ENCODE results near the gene URI1. TPM values are rescaled to one million over a fixed set of nuclear protein-coding genes. Genes with fewer than 3 reads are reported as not detected.
"Not testable (repeated sequence)": the region's sequence is repeated elsewhere in the genome, so short reads cannot be mapped to it uniquely, and the experiment has no call there.

URI1 gene
- total RNA-seq, 1 donor from 2014 or later = 57.5 TPM

DNA sequence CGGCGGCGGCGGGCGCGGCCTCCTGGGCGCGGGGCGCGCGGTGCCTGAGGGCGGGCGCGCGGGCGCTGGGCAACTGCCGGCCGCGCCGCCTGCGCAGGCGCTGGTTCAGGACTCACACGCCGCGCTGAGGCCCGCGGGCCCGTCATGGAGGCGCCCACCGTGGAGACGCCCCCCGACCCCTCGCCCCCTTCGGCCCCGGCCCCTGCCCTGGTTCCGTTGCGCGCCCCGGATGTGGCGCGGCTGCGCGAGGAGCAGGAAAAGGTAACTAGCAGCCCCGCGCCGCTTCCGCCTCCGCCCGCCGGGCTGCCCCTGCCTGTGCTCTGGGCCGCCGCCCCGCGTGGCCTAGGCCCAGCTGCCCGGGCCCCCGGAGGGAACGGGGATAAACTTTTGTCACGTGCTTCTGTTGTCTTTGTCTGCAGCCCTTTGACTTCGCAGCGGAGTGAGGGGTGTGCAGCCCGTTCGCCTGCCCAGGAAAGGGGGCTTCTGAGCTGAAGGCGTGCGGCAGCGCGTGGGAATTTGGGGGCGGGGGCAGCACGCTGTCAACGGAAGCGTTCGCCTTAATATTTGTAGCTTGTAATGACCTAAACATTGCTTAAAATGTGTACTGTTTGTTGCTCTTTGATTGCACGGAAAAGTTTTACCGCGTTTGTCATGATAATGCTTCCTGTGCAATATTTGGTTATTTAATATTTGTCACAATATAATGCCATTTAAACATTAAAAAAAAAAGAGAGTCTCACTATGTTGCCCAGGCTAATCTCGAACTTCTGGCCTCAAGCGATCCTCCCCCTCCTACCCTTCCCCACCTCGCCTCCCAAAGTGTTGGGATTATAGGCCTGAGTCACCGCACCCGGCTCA is 594 bp downstream of the URI1 start:
- no peak for DNase-seq

DNA sequence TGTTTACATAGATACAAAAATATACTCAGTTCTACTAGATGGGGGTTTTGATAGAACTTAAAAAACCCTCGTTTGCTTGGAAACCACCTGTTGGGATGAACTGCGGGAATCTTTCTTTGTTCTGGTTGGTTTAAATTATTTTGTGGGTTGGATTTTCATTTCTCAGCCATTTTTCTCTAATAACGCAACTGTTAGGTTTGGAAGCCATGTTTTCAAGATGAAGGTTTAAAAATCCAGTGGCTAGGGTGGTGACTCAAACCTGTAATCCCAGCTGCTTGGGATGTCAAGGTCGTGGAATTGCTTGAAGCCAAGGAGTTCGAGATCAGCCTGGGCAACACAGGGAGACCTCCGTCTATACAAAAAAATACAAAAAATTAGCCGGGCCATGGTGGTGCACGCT is 1.6 kb downstream of the URI1 start:
- no peak for DNase-seq

GRCh38 chr19:29944390-29945012 is 2.5 kb downstream of the URI1 start:
- DNase-seq = no peak

GRCh38 chr19:29945017-29945416 is 3.0 kb downstream of the URI1 start:
- DNase-seq = no peak

GRCh38 chr19:29945433-29945832 is 3.4 kb downstream of the URI1 start:
- no peak for DNase-seq

- no peak for DNase-seq
Measured at GRCh38 chr19:29946645-29947044, 4.6 kb downstream of the URI1 start.

DNA sequence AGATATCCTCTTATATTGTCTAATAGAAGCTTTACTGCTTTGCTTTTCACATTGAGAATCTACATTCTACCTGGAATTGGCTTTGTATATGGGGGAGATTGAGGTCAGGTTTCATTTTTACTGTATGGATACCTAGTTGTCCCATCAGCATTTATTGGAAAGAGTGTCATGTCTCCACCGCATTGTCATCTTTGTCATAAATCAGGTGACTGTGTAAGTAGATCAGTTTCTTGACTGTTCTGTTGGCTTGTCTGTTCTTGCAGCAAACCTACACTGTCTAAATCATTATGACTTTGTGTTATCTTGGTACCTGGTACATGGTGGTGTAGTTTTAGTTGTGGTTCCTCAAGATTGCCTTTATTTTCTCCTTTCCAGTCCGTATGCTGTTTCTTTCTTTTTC is 5.8 kb downstream of the URI1 start:
- DNase-seq = no peak

- not testable (repeated sequence) for DNase-seq
Measured at GRCh38 chr19:29948759-29949470, 6.9 kb downstream of the URI1 start.

GRCh38 chr19:29952177-29952576 is 10.1 kb downstream of the URI1 start:
- no peak for DNase-seq

GRCh38 chr19:29952646-29953045 is 10.6 kb downstream of the URI1 start:
- DNase-seq = no peak

DNA sequence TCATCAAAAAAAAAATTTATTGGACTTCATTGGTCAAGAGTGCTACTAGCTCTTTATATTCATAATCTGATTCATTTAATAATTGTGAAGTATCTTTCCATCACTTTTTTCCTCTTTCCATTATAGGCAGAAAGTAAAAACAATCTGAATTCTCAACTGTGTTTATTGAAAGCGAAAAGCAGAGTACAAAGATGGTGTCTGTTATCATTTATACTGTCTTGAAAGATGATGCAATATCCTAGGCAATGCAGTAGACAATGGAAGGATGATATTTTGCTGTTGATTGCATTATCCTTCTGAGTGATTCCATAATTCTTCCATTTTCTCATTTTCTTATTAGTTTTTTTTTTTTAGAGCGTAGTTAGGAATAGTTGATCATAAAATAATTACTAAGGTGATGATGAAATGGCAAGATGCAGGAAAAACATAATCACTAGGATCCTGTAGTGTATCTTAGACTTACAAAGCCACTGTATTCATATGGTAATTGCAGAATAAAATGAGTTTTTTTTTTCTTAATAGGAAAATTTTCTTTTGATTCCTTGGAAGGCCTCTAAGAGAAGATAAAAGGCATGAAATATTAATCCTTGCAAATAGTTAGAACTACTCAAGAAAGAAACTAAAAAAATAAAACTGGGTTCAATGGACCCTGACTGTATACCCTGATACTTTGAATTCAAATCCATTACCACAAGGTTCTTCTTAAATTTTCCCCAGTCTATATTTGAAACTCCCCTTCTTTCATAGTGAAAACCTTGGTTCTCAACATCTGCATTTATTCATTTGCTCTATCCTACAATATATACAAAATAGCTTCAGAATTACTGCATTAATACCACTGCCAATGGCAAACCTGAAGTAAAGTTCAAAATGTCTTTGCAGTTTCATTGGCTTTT is 11.6 kb downstream of the URI1 start:
- DNase-seq = no peak

DNA sequence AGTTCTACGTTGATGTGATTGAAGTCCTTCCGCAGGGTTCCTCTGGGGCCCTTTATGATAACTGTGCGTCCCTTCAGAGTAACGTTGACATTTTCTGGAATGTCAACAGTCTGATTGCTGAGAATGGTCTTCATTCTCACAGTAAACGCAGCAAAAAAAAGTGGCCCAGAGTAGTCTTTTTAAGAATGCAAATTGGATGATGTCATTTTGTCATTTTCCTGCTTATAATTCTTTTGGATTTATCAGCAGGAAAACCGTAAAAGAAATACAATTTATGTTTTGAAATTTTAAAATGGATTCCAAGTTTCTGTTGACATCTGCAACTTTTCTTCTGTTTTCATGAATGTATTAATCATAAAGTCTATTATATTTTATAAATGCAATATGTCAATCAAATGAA is 14.8 kb downstream of the URI1 start:
- no peak for DNase-seq

GRCh38 chr19:29961311-29961710 is 19.3 kb downstream of the URI1 start:
- no peak for DNase-seq

GRCh38 chr19:29962793-29963192 is 20.8 kb downstream of the URI1 start:
- DNase-seq = no peak

- DNase-seq = no peak
Measured at GRCh38 chr19:29963576-29963975, 21.5 kb downstream of the URI1 start.

- DNase-seq = no peak
Measured at GRCh38 chr19:29964171-29964570, 22.1 kb downstream of the URI1 start.

DNA sequence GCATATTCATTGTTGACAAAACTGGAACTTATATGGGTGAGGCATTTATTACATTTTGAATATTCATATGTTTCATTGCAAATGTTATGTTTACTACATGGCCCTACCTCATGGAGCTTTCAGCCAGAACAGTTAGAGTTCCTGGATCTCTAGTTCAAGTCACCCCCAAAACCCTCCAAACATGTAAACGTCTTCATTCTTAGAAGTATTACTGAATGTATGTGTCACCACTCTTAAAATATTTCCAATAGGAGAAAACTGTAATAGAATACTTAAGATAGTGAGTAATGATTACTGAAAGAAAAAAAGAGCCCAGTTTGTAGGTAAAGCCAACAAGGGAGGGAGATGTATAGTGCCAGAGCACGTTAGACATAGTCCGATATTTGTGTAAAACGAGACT is 23.5 kb downstream of the URI1 start:
- DNase-seq = no peak

GRCh38 chr19:29966142-29966541 is 24.1 kb downstream of the URI1 start:
- not testable (repeated sequence) for DNase-seq

GRCh38 chr19:29966588-29967249 is 24.7 kb downstream of the URI1 start:
- no peak for DNase-seq

DNA sequence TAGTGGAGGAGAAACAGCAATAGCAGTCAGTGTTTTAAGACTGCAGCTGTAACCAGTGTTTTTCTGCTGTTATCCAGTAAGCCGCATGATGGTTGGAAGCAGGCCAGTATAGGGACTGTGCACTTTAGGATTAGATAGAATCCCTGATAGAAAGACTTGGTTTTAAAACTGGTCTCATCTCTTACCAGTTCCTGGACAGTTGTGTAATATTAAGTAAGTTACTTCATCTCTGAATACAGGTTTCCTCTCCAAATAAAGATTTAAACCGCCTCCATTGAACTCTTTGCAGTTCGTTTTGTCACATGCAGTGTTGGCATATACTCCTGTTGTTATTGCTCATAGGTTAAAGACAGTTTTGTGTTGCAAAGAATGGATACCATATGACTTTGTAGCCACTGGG is 25.6 kb downstream of the URI1 start:
- no peak for DNase-seq

GRCh38 chr19:29969891-29970290 is 27.9 kb downstream of the URI1 start:
- no peak for DNase-seq

DNA sequence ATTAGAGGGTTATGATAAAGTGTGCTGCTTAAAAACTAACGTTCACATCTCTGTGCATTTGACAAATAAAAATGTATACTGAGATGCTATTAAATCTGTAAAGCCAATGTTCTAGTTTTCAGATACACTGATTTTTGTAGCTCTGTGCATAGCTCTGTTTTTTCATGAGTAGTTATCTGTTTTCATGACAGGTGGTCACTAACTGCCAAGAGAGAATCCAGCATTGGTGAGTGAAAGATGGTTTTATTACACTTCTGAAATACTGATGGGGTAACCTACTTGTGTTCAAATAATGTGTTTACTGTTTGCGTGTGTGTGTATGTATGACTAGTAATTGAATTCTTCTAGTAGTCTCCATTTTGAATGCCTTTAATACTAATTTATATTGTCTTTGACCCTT is 29.0 kb downstream of the URI1 start:
- DNase-seq = no peak
